Endometrial microvascular endothelial cells (primary cell): ENCODE data around the gene MVK. TPM values are rescaled to one million over a fixed set of nuclear protein-coding genes. Genes with fewer than 3 reads are reported as not detected.

Source experiments
- in situ Hi-C: cut with HindIII; loops from 2 replicates; pipeline ENCODE4 v1.10.0; 2017; ENCODE audit warnings: low sequenced_read_pairs, low pct_unique_long_range_greater_than_20kb; ENCODE audit errors: inconsistent ontology term
- total RNA-seq: library from RNA; depleted of rRNA; stranded (reverse); fragments of >200 nt; gene quantifications from one replicate; pipeline ENCODE4 v1.2.3, GENCODE V29; 2015; ENCODE audit errors: inconsistent ontology term

Gene MVK
- total RNA-seq, 1 donor from 2014 or later, result 41.6 TPM

- in situ Hi-C loops, result no loop called here
Observed at GRCh38 chr12:109559601-109560000, 14.0 kb upstream of the MVK start.

GRCh38 chr12:109560867-109561710 lies 12.5 kb upstream of the MVK start:
- in situ Hi-C loops, result no loop called here

GRCh38 chr12:109561711-109562030 lies 11.9 kb upstream of the MVK start:
- in situ Hi-C loops, result no loop called here

- in situ Hi-C loops, result no loop called here
Observed at GRCh38 chr12:109562871-109563270, 10.7 kb upstream of the MVK start.

- in situ Hi-C loops, result no loop called here
Observed at GRCh38 chr12:109563291-109564284, 10.0 kb upstream of the MVK start.

- in situ Hi-C loops, result no loop called here
Observed at GRCh38 chr12:109566424-109566823, 7.2 kb upstream of the MVK start.

GRCh38 chr12:109567296-109567695 lies 6.3 kb upstream of the MVK start:
- in situ Hi-C loops, result no loop called here

GRCh38 chr12:109567967-109568366 lies 5.6 kb upstream of the MVK start:
- in situ Hi-C loops, result no loop called here

GRCh38 chr12:109568486-109568885 lies 5.1 kb upstream of the MVK start:
- in situ Hi-C loops, result no loop called here

- in situ Hi-C loops, result no loop called here
Observed at GRCh38 chr12:109571773-109572505, 1.7 kb upstream of the MVK start.

GRCh38 chr12:109572506-109572845 lies 1.1 kb upstream of the MVK start:
- in situ Hi-C loops, result no loop called here

GRCh38 chr12:109573914-109574244 lies 285 bp downstream of the MVK start:
- in situ Hi-C loops, result no loop called here

GRCh38 chr12:109575683-109576082 lies 2.1 kb downstream of the MVK start:
- in situ Hi-C loops, result no loop called here

- in situ Hi-C loops, result no loop called here
Observed at GRCh38 chr12:109577311-109577710, 3.7 kb downstream of the MVK start.

GRCh38 chr12:109578330-109578927 lies 4.8 kb downstream of the MVK start:
- in situ Hi-C loops, result no loop called here

GRCh38 chr12:109579639-109580038 lies 6.0 kb downstream of the MVK start:
- in situ Hi-C loops, result no loop called here

- in situ Hi-C loops, result no loop called here
Observed at GRCh38 chr12:109580272-109580671, 6.7 kb downstream of the MVK start.

GRCh38 chr12:109580684-109581333 lies 7.2 kb downstream of the MVK start:
- in situ Hi-C loops, result no loop called here

GRCh38 chr12:109581334-109581691 lies 7.7 kb downstream of the MVK start:
- in situ Hi-C loops, result no loop called here
